Measurements from ENCODE around the gene SYT6.

The SYT6 gene

DNA sequence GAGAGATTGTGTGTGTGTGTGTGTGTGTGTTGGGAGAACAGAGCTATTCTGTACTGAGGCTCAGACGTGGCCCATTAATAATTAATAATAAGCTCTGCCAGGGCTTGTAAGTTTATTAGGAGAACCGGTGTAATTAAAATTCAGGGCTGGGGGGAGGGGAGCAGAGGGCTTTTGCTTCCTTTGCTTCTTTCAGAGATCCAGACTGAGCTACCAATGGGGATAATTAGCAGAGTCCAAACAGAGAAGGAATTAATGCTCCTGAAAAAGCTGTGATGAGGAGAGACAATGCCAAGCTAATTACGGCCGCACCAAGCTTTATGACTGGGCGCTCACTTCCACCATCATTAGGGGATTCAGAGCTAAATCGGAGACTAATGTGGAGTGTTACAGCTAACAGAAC lies 4.5 kb downstream of the SYT6 start:
- TF ChIP-seq, protein P1, sequence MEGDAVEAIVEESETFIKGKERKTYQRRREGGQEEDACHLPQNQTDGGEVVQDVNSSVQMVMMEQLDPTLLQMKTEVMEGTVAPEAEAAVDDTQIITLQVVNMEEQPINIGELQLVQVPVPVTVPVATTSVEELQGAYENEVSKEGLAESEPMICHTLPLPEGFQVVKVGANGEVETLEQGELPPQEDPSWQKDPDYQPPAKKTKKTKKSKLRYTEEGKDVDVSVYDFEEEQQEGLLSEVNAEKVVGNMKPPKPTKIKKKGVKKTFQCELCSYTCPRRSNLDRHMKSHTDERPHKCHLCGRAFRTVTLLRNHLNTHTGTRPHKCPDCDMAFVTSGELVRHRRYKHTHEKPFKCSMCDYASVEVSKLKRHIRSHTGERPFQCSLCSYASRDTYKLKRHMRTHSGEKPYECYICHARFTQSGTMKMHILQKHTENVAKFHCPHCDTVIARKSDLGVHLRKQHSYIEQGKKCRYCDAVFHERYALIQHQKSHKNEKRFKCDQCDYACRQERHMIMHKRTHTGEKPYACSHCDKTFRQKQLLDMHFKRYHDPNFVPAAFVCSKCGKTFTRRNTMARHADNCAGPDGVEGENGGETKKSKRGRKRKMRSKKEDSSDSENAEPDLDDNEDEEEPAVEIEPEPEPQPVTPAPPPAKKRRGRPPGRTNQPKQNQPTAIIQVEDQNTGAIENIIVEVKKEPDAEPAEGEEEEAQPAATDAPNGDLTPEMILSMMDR (IDR thresholded peaks at IDR 0.05; ENCODE audit: borderline replicate concordance, control extremely low read depth, extremely low read depth, insufficient read depth, missing control alignments), result no peak

DNA sequence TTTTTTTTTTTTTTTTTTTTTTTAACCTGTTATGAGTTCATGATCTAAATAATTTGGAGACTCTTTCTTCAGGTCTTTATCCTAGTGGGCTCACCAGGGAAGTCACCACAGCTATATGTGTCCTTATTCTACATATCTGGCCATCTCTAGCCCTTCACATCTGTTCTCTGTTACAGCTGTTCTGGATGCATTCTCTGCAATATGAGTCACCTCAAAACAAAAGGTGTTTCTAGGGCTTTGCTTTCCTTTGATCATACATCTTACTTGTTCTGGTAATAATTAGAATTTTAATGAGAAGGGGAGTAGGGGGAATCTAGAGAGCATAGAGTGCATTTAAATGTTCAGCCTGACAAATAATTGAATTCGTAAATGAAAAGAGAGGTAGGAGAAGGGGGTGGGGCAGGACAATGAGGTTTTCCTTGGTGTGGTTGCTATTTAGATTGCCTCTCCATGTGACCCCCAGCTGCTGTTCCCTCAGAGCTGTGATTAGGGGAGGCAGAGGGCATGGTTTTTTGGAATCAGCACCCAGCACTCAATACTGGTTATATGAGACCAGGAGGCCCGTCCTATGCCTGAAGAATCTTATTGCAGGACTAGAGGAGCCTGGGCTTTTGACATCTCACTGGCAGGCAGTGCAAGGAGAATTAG lies 8.0 kb downstream of the SYT6 start:
- in situ Hi-C loops (cut with MboI; ENCODE audit: low sequenced_read_pairs, unreplicated experiment), result no loop called here
- DNase-seq (ENCODE audit: low spot score), result no peak
- TF ChIP-seq, protein P1 (IDR thresholded peaks at IDR 0.05; ENCODE audit: borderline replicate concordance, control extremely low read depth, extremely low read depth, insufficient read depth, missing control alignments), result no peak

More for the DNA sequence above, 4.5 kb downstream of the SYT6 start:
- in situ Hi-C loops (cut with MboI; ENCODE audit: low sequenced_read_pairs, unreplicated experiment), result no loop called here
- no peak for DNase-seq (ENCODE audit: low spot score)

DNA sequence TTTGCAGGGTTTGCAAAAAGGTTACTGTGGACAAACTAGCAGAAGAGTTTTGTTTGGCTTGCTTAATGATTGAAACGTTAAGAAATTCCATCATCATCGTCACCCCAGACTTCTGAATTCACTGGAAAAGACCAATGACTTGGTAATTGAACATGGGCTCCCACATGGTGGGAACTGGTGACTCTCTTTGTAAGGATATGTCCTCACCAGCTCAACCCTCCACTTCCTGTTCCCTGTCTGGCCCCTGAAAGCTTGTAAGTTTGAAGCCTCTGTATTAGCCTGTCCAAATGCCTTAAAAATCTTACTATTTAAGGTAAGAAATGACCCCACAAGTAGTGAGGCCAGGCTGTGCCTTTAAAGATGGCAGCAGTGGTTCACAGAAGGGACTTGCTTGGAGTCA lies 9.7 kb downstream of the SYT6 start:
- TF ChIP-seq, protein P1 (IDR thresholded peaks at IDR 0.05; ENCODE audit: borderline replicate concordance, control extremely low read depth, extremely low read depth, insufficient read depth, missing control alignments), result no peak
- no peak for DNase-seq (ENCODE audit: low spot score)
- in situ Hi-C loops (cut with MboI; ENCODE audit: low sequenced_read_pairs, unreplicated experiment), result no loop called here

DNA sequence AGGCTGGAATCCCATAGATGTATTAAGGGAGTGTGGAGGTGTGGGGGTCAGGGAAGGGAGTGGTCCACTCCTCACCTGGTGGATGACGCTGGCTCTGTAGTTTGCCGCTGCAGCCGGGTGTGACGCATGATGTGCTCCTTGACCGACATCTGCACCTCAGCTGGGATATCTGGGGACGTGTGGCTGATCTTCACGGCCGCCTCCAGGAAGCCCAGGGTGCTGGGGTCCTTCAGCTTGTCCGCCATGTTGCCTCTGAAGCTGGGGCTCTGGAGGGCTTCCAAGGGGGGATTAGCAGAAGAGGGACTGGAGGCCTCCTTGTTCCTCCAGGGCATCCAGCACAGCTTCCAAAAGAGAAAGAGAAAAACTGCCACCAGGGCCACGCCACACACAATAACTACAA lies 14.1 kb downstream of the SYT6 start:
- DNase-seq (ENCODE audit: low spot score), result no peak
- in situ Hi-C loops (cut with MboI; ENCODE audit: low sequenced_read_pairs, unreplicated experiment), result no loop called here
- TF ChIP-seq, protein P1 (IDR thresholded peaks at IDR 0.05; ENCODE audit: borderline replicate concordance, control extremely low read depth, extremely low read depth, insufficient read depth, missing control alignments), result no peak

DNA sequence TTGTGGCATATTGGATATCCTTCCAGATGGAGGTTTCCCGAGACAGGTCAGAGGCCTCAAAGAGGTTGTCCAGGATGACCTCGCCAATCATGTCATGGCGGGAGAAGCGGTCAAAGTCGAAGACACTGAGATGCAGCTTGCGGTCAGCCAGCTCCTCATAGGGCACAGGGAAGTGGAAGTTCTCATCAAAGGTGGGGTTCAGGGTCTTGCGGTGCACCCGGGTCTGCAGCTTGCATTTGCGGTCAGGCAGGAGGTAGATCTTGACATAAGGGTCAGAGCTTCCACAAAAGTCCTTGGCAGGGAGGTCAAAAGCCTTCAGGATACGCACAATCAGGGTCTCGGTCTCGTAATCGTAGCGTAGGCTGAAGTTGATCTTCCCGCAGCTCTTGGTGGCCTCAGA lies 16.2 kb downstream of the SYT6 start:
- in situ Hi-C loops (cut with MboI; ENCODE audit: low sequenced_read_pairs, unreplicated experiment), result no loop called here
- TF ChIP-seq, protein P1 (IDR thresholded peaks at IDR 0.05; ENCODE audit: borderline replicate concordance, control extremely low read depth, extremely low read depth, insufficient read depth, missing control alignments), result no peak
- DNase-seq (ENCODE audit: low spot score), result no peak

DNA sequence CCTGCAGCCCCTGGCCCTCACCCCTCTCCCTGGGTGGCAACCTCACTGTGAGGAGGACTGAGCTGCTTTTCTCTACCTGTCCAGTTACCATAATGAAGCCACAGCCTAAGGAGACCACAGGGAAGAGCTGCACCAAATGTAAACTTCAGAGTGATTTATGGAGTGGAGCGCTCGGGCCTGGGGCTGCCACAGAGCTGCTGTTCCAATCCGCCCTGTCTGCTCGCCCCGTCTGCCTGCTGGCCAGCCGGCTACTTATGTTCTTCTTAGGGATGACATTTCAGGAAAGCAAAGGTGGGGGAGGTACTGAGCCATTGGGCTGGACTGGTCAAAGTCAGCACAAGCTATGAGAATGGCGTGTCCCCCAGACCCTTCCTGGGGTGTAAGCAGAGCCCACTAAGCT lies 17.9 kb downstream of the SYT6 start:
- TF ChIP-seq, protein P1 (IDR thresholded peaks at IDR 0.05; ENCODE audit: borderline replicate concordance, control extremely low read depth, extremely low read depth, insufficient read depth, missing control alignments), result no peak
- in situ Hi-C loops (cut with MboI; ENCODE audit: low sequenced_read_pairs, unreplicated experiment), result no loop called here

More for the DNA sequence above, 17.9 kb downstream of the SYT6 start:
- DNase-seq (ENCODE audit: low spot score), result no peak

Measured in GM13976 (cell line).